Retinal pigment epithelial cell (primary cell): Measurements from ENCODE around the gene INPP5D.
"Not testable (repeated sequence)": the region's sequence is repeated elsewhere in the genome, so short reads cannot be mapped to it uniquely, and the experiment has no call there.

Experiments
- DNase-seq: peaks from one replicate; pipeline ENCODE4 v3.0.0-alpha.2; 2010; ENCODE audit warnings: low read depth
- H3K4me3 ChIP-seq: 2 replicates; pipeline ENCODE4 v1.5.1; 2011; ENCODE audit warnings: mild to moderate bottlenecking, low read length, control low read depth, moderate library complexity
- TF ChIP-seq, protein P1 (sequence below): conservative IDR thresholded peaks from 2 replicates; pipeline ENCODE4 v1.5.1; 2011; ENCODE audit warnings: low read depth, low read length, control low read depth, inconsistent platforms

INPP5D gene

DNA sequence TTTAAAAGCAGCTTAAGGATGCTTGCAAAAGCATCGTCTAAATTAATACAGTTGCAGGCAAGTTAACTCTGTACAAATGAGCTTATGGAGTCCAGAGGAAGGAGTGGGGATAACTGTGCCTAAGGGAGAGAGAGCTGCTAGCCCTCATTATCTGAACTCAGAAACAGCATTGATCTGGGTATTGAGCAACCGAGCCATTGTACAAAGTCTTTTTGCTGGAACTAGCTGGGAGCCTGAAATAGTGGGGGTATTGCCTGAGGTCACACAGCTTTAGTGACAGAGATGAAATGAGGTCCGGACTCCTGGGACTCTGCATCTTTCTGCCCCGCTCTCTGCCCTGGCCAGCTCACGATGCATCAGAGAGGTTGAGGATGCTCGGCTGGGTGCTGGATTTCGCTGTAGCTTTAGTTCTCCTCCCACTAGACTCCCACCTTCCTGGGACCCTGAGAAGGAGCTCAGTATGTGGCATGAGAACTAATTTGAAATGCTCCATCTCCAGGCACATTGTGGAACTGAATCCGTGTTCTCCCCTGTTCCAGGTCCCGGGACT, 123.8 kb downstream of the INPP5D start:
- no peak overlapping the region for H3K4me3 ChIP-seq
- TF ChIP-seq, protein P1, sequence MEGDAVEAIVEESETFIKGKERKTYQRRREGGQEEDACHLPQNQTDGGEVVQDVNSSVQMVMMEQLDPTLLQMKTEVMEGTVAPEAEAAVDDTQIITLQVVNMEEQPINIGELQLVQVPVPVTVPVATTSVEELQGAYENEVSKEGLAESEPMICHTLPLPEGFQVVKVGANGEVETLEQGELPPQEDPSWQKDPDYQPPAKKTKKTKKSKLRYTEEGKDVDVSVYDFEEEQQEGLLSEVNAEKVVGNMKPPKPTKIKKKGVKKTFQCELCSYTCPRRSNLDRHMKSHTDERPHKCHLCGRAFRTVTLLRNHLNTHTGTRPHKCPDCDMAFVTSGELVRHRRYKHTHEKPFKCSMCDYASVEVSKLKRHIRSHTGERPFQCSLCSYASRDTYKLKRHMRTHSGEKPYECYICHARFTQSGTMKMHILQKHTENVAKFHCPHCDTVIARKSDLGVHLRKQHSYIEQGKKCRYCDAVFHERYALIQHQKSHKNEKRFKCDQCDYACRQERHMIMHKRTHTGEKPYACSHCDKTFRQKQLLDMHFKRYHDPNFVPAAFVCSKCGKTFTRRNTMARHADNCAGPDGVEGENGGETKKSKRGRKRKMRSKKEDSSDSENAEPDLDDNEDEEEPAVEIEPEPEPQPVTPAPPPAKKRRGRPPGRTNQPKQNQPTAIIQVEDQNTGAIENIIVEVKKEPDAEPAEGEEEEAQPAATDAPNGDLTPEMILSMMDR = no peak
- no peak for DNase-seq

DNA sequence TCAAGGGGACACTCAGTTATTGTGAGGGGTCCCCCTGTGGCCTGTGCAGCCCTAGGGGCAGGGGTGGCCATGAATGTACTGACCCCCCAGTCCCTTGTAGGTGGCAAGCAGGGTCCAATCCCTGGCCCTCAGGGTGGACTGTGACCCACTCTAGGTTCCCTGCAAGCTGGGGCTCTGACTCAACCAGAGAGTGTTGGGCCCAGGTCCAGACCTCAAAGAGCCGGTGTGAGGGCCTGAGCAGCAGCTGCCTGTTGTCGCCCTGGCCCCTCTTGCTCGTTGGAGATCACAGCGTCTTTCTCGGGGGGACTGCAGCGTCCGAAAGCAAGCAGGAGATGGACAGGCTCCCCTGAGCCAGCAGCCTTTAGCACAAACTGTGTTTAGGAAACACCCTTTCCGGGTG, 124.5 kb downstream of the INPP5D start:
- DNase-seq = no peak
- no peak overlapping the region for H3K4me3 ChIP-seq
- TF ChIP-seq, protein P1 = no peak

DNA sequence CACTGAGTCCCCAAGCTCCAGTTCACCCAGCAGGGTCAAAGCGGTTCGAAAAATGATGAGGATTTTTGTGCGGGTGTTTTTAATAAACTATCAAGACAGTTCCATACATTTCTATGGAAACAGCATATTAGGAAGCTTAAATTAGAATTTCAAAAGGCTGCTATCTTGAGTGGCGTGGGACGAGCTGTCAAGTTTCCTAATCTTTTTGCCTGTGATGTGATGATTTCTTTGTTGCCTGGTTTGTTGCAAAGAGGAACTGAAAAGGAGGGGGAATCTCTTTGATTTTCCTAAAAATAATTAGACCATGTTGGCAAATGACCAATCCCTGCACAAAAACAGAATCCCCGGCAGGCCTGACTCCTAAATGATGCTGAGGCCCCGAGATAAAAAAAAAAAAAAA, 125.2 kb downstream of the INPP5D start:
- no peak overlapping the region for H3K4me3 ChIP-seq
- TF ChIP-seq, protein P1 = no peak
- DNase-seq = no peak

DNA sequence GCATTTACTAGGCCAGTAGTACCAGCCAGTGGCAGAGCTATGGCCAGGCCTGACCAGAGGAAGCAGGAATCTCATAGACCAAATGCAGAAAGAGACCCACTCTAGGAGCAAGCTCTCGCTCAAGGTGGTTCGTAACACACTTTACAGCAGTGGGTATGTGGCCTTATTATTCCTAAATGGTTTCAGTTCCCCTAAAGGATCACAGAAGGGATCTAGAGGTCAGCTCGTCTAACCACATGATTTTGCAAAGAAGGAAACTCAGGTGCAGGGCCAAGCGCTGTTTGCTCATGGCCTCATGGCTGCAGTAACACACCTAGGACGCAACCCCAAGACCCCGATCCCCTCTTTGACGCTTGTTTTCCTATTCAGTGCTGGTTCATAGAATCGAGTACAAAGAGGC, 125.8 kb downstream of the INPP5D start:
- DNase-seq = no peak
- TF ChIP-seq, protein P1 = no peak
- no peak overlapping the region for H3K4me3 ChIP-seq

DNA sequence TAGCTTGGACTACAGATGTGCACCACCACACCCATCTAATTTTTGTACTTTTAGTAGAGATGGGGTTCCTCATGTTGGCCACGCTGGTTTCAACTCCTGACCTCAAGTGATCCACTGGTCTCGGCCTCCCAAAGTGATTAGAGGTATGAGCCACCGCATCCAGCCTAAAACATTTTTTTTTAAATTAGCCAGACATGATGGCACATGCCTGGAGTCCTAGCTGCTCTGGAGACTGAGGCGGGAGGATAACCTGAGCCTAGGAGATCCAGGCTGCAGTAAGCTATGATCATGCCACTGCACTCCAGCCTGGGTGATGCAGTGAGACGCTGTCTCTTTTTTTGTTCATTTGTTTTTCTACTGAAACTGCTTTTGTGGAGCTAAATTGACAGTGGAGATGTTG, 126.7 kb downstream of the INPP5D start:
- no peak overlapping the region for H3K4me3 ChIP-seq
- DNase-seq = no peak
- TF ChIP-seq, protein P1 = no peak

DNA sequence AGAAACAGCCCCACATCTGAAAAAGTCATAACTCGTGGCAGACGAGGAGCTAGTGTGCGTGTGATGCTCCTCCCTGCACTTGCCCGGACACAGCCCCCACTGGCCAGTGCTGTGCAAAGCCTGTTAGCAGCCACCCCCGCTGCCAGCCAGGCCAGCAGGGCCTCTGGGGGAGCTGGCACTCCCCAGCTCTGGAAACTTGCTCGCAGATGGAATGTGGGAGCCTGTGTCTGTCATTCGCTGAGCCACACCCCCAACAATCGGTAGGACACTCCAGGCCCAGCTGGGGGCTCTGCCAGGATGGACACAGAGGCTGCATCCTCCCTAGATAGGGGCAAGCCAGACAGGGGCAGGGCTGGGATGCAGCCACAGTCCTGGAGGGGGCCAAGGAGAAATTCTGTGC, 128.9 kb downstream of the INPP5D start:
- no peak overlapping the region for H3K4me3 ChIP-seq
- TF ChIP-seq, protein P1 = no peak
- no peak for DNase-seq

DNA sequence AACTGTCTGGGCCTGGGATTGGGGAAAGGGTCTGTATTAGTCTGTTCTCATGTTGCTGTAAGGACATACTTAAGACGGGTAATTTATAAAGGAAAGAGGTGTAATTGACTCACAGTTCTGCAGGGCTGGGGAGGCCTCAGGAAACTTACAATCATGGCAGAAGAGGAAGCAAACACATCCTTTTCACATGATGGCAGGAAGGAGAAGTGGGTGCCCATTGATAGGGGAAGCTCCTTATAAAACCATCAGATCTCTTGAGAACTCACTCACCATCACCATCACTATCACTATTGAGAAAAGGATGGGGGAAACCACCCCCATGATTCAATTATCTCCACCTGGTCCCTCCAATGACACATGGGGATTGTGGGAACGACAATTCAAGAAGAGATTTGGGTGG, 130.9 kb downstream of the INPP5D start:
- not testable (repeated sequence) for H3K4me3 ChIP-seq, DNase-seq

DNA sequence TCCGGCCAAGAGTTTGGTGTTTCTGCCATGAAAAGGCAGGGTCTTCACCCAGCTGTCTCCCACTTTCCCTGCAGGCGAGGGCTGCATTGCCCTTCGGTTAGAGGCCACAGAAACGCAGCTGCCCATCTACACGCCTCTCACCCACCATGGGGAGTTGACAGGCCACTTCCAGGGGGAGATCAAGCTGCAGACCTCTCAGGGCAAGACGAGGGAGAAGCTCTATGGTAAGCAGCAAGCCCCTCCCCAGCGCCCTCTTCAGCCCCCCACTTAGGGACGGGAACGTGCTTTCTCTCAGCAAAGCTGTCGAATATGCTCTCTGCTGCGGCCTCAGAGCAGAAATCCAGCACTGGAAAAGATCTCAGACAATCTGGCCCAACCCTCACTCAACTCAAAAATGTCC, 133.6 kb downstream of the INPP5D start:
- TF ChIP-seq, protein P1 = no peak
- DNase-seq = no peak
- H3K4me3 ChIP-seq = no peak overlapping the region
